Stimulated activated CD8-positive, alpha-beta memory T cell treated with anti-CD3 and anti-CD28 coated beads, Interleukin-2, amount 100 ng/mL, for 1 hour (primary cell): ENCODE data around the gene ZNRF2.

ENCODE experiments used
- DNase-seq, 2 donors: peaks; one replicate each; pipeline ENCODE4 v3.0.0-alpha.2; 2020; ENCODE audit warnings: low read depth in 2 of 2

ZNRF2 gene

DNA sequence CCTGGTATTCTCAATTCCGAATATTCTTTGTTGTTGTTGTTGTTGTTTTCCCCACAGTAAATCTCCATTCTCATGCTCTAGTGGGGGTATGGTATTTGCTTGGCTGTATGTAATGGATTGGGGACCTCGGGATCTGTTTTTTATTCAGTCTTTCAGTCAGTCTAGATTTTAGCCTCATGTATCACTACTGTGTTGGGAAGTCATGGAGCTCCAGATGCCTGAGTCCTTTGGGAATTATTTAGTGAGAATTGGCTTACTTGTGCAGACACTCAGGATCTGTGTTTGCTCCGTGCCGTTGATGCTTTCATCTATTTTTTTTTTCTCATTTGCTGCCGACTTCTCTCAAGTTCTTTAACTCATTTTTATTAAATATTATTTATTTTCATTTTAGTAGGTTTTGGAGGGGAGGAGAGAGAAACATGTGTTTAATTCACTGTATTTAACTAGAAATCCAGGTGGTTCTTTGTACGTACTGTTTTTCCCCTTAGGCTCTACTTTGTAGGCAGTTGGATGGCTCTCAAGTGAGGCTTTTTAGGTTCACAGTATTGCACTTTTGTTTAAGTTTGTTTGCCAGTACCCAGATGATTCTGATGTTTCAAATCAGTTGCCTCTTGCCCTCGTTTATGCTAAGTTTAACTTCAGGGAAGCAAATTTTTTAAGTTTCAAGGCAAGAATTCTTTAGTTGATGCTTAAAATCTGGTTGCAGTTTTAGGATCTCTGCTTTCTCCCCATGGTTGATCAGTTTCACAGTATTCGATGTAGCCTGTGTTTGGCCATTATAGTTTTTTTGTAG, 36.9 kb downstream of the ZNRF2 start:
- DNase-seq: no peak

DNA sequence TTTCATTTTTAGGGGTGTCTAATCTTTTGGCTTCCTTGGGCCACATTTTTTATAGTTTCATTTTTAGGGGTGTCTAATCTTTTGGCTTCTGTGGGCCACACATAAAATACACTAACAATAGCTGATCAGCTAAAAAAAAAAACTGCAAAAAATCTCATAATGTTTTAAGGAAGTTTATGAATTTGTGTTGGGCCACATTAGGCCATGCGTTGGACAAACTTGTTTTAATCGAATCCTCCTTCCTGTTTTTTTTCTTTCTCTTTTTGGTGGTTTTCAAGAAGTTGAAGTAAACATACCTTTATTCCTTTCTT, 37.4 kb downstream of the ZNRF2 start:
- no peak for DNase-seq

DNA sequence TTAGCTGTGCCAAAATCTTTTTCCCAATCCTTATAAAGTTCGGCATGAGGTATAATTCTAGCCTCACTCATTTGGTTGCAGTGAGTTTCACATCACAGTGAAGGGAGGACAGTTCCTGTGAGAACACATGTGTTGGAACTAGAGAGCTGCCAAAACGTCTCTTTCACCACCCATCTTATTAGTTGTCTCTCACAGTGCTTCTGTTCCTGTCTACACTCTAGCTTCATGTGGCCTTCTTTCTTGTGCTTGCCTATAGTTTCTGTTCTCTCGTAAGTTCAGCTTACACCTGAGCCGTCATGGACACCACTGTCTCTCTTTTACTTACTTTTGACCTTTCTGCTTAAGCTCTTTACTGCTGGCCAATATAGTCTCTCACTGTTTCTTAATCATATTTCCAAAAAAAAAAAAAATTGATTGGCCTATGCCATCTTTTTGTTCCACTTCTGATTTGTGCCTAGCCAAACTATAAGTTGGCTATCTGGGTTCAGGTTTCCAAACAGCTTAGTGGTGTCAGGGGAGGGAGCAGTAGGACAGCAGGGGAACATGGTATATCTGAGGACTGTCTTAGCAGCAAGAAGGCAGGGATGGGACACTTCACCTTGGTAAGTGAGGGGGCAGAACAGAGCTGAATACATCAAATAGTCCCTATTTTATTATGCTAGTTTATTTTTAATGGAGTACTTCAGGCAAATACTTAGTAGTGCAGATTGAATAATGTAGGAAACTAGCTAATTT, 38.0 kb downstream of the ZNRF2 start:
- no peak for DNase-seq

DNA sequence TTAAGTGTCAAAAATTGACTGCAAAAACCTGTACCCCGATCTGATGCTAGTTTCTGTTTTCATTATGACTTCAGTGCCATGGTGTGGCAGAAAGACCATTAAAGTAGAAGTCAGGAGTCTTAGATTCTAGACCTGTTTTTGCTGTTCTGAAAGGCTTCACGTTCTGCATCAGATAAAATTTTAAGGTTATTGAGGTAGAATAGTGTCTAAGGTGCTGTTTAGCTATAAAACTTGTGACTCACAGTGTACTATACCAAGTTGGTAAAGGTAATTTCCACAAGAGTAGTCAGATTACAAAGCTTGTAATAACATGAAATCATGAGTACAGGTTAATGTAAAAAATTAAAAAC, 38.6 kb downstream of the ZNRF2 start:
- DNase-seq: no peak

DNA sequence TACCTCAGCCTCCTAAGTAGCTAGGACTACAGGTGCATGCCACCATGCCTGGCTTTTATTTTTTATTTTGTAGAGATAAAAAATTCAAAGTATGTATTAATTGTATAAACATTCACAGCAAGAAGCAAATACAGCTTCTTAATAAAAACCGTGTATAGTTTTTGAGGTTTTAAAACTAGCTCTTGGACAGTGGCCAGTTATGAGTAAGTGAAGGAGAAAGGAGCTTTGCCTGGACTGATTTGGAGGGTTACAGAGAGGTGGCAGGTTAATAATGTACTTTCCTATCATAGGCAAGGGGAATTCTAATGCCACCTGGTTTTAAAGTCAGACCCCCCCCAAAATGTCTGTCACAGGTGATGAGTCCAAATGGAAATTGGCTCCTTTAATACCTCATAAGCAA, 43.4 kb downstream of the ZNRF2 start:
- DNase-seq: no peak

DNA sequence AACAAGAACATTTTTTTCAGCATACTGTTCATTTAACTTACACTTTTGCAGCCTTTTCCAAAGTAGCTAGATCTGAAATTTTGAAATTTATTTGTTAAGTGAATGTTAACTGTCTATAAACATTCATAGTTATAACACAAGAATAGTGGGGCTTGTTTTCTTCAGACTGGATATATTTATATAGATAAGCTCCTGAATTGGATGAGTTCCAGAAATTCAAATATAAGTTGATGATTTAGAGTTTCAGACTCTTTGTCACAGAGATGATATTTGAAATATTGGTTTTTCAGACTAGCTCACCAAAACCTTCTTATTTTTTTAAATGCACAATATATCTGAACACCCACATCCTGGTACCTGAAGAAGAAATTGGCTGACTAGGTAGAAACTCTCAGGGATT, 44.0 kb downstream of the ZNRF2 start:
- DNase-seq: no peak

DNA sequence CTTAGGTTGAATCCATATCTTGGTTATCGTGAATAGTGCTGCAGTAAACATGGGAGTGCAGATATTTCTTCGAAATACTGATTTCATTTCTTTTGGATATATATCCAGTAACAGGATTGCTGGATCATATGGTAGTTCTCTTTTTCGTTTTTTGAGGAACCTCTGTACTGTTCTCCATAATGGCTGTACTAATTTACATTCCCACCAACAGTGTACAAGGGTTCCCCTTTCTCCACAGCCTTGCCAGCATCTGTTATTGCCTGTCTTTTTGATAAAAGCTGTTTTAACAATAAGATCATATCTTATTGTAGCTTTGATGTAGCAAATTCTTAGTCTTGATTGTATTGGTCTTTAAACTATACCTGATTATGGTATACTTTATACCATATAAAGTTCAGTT, 45.3 kb downstream of the ZNRF2 start:
- DNase-seq: no peak

DNA sequence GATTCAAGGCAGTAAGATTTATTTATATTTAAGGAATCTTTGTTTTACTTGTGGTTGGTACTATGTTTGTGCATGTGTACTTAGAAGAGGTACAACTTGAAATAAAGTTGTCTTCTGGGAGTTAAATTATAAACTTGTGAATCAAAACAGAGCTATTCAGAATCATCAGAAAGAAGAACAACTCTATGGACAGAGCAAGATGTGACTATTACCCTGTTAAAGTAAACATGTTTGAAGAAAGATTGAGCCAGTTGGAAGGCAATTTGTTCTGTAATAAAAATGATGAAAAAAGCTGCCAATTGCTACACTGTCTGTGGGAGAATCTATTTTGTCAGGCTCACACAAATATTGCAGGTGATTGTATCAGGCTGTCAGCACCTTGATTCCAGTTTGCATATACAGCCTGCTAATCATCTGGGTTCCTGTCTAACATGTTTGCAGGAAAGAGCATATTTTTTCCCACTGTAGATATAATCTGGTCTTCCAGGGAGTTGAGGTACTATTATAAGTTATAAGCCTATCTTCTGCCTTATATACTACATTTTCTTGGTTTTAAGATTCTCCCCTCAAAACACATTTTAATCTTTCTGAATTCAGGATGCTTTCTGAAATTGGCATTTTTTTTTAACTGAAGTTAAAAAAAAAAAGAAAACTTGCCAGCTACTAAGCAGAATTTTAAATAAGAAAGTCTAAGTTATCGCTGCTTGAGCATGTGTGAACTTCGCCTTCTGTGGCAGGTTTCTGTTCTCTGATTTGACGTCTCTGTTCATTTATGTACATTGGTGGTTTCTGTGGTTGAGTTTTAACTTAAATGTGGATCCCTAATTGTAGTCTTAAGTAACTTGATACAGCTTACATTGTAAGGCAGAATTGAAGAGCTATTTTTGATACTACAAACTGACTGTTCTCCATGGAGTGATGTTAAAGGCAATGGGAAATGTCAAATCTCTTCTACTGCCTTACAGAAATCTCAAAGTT, 46.0 kb downstream of the ZNRF2 start:
- no peak for DNase-seq

DNA sequence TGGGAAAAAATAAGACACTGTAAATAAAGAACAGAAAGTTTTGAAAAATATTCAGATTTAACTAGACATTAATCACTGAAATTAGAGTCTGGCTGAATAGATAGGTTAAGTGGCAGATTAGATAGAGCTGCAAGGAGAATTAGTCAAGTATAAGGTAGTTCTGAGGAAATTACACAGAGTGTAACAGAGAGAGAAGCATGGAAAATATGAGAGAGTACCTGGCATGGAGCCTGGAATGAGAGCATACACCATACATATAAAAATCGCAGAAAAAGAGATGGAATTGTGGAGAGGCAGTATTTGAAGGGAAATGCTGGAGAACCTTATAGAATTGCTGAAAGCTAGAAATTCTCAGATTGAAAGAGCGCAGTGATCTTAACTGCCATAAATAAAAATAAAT, 46.9 kb downstream of the ZNRF2 start:
- DNase-seq: no peak

DNA sequence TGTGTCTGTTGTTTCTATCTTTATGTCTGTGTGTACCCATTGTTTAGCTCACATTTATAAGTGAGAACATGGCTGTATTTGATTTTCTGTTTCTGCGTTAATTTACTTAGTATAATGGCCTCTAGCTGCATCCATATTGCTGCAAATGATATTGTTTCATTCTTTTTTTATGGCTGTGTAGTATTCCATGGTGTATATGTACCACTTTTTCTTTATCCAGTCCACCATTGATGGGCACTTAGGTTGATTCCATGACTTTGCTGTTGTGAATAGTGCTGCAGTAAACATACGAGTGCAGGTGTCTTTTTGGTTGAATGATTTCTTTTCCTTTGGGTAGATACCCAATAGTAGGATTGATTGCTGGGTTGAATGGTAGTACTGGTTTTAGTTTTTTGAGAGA, 48.2 kb downstream of the ZNRF2 start:
- DNase-seq: no peak

DNA sequence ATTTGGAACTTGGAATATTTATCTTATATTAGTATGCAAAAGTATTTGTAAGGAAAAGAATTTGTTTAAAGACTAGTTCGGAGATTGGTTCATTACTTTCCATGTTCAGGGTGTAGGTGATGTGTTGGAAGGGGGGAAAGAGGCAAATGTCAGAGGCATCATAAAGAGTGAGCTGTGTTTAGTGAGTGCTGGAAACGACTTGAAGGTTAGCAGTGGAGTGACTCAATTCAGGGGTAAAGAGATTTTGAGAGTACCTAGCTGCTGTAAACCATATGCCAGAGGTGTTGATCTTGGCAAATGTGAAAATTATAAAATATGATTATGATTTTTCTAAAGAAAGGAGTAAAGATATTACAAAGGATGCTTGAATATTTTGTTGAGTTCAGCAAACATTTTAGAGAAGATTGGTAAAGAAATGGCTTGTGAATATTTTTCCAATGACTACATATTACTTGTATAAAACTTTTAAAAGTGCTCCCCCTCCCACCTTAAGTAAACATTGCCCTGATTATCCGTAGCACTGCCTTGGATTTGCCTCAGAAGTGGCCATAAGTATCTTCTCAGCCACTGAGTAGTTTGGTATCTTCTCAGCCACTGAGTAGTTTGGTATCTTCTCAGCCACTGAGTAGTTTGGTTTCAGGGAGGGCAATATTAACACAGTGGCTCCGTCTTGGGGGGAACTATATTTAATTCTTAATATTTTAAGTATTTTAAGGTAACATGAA, 51.5 kb downstream of the ZNRF2 start:
- DNase-seq: no peak

DNA sequence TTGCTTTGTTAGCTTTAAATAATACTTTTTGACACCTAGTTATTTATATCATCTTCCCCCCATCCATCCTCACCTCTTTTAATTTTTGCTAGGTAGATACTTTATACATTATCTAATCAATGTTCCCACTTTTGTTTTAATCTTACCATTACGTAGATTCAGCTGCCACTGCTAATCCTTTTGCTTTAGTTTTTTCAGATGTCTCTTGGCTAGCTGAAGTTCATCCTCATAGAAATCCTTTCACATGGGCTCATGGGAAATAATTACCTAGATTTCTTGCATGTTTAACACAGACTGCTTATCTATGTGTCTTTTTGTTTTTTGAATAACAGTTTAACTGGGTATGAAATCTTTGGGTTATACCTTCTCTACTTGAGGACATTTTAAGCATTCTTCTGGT, 60.1 kb downstream of the ZNRF2 start:
- DNase-seq: no peak

DNA sequence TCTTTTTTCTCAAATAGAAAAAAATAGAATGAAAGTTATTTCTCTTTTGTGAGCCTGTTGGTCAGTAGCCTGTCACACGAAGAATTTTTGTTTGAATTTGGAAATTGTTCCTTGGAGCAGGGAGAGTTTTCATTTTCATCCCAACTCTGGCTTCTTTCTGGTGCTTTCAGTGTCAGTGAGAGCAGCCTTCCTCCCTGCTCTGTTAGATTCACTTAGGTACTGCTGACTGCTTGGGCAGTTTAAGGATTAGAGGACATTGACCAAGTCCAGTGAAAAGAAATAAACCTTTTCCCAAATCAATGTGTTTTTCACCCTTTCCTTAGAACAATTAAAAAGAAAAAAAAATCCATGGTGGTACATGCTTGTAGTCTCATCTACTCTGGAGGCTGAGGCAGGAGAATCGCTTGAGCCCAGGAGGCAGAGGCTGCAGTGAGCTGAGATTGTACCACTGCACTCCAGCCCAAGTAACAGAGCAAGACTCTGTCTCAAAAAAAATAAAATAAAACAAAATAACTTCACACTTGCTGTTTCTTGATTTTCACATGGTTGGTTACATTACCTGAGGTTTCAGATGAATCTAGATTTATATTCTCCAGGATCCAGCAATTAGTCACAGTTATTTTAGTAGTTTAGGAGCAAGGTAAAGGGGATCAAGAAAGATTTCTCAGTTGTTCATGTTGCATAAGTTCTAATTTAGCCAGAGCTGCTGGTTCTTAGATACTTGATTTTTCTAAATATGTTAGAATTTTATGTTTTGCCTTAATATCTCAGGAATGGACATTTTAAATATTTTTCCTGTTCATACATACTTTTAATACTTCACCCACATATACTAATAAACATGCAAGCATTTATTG, 63.1 kb downstream of the ZNRF2 start:
- DNase-seq: no peak

DNA sequence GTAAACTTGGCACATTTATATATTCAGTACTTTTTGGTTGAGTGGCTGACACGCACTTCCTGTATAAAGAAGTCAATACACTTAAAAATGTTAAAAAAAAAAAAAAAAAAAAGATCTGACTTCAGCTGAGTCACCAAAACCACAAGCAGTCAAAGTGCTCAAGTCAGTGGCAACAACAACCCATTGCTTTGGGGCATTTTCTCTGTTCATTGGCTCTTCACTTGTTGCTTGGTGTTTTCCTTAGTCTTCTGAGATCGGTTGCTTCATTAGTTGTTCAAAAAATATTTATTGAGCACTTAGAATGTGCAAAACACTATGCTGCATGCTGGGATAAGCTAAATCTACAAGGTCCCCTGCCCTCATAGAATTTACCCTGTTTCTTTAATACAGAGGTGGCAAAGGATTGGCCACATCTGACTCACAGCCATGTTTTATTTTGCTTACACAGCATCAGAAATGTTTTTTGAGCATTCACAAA, 63.7 kb downstream of the ZNRF2 start:
- DNase-seq: peak; percentile 10 to 13

DNA sequence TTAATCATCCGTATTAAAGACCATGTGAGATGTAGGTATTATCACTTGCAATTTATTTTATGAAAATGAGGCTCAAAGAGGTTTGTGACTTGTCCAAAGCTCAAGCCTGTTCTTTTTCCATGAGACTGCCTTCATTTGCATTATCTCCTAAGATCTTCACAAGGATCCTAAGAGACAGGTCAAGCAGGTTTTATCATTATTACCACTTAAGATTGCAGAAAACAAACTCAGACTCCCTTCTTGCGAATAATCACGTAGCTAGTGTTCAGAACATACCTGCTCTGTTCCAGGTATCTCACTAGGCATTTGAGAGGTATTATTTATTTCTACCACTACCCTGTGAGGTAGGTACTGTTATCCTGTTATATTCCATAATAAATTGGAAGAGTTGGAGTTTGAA, 64.8 kb downstream of the ZNRF2 start:
- no peak for DNase-seq

DNA sequence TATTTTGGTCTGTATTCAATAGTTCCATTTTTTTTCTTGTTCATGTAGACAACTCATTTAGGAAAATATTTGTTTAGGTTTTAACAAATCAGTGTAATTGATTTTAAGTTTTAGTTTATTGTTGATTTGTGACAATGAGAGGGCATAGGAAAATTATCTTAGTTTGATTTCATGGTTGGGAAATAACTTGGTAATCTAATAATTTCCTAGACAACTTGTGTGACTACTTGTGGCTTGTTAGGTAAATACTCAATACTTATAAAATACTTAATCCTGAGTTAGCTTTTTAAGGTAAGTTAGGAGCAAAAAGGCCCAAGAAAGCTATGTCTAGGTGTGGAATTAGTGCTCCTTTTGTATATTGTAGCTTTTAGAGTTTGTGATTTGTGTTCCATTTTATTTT, 65.4 kb downstream of the ZNRF2 start:
- DNase-seq: no peak

DNA sequence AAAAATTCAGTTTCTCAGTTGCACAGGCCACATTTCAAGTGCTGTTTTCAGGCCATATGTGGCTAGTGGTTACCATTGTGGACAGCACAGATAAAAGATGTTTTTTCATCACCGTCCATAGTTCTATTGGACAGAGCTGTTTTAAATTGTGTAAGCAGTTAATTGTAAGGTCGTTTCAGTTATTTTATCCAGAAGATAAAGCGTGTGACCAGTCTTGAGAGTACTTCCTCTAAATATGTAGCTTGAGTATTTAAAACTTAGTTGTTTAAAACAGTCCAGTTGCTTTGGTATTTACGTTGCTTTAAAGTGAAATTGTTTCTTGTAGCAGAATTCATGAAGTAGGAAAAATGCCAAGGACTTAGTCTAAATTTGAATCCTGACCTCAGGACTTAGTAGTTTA, 66.9 kb downstream of the ZNRF2 start:
- DNase-seq: no peak

DNA sequence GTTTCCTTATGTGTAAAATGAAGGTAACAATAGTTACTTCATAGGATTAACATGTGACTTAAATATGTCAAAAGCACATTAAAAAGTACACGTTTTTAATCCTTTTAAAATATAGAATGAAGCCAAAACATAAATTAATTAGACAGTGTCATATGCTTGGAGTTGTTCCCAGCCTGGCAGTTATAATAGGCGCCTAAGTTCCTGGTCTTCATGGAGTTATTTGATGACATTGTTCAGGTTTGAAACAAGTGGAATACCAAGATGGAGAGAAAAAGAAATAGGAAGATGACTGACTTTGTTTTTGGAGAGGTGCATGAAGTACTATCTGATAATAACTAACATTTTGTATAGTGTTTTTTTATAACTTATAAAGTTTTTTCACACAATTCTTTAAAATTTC, 67.3 kb downstream of the ZNRF2 start:
- no peak for DNase-seq

DNA sequence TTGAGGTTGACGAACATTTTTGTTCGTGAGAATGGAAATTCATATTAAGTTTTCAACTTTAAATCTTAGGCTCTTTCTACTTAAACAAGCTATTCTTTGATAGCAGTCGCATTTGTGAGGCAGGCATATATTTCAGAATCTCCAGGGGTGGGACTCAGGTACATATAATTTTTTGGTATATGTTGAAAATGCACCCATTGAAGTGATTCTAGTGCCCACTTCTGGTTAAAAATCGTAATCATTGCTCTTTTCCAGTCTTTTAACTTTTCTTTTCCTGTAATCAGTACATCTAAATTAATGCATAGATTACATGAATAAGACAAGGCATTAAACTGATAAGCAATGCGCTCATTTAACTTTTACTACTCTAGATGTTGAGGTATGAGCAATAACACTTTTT, 67.8 kb downstream of the ZNRF2 start:
- DNase-seq: no peak

DNA sequence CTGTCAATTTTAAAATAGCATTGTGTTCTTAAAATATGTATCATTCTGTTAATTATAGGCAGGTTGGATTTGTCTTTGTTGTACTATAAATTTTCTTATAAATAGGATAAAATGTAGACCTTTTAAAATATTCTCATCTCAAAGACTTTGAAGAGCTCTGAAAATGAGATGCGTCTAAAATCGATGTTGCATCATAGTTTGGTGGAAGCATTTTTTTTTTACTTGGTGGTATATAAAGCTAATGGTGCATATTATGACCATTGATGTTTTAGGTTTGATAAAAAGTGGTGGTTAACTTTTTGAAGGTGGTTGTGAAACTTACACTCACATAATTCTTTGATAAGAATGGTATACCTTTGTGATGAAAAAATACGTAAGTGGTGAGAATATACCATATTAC, 69.1 kb downstream of the ZNRF2 start:
- no peak for DNase-seq
